Measurements from ENCODE around the gene SIPA1.

Gene SIPA1

DNA sequence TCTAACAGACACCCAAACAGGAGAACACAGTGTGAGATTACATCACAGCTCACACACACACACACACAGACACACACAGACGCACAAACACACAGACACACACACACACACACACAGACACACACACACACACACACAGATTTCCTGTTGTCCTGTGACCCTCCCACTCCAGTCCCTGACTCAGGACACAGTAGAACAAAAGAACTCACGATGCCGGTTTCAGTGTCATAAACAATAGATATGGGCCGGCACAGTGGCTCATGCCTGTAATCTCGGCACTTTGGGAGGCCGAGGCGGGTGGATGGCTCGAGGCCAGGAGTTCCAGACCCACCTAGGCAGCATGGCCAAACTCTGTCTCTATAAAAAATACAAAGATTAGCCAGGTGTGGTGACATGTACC is 60.3 kb downstream of the SIPA1 start:
- POLR2A ChIA-PET, result interaction anchor here (0.7 kb wide), 1 partner anchor 80 kb away, joined by 6 read pairs; no protein-coding TSS in a partner anchor
- no peak for DNase-seq (ENCODE audit: extremely low spot score)
- TF ChIP-seq, protein P1, sequence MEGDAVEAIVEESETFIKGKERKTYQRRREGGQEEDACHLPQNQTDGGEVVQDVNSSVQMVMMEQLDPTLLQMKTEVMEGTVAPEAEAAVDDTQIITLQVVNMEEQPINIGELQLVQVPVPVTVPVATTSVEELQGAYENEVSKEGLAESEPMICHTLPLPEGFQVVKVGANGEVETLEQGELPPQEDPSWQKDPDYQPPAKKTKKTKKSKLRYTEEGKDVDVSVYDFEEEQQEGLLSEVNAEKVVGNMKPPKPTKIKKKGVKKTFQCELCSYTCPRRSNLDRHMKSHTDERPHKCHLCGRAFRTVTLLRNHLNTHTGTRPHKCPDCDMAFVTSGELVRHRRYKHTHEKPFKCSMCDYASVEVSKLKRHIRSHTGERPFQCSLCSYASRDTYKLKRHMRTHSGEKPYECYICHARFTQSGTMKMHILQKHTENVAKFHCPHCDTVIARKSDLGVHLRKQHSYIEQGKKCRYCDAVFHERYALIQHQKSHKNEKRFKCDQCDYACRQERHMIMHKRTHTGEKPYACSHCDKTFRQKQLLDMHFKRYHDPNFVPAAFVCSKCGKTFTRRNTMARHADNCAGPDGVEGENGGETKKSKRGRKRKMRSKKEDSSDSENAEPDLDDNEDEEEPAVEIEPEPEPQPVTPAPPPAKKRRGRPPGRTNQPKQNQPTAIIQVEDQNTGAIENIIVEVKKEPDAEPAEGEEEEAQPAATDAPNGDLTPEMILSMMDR (IDR thresholded peaks at IDR 0.05; ENCODE audit: control extremely low read depth, extremely low read depth, low read depth, missing control alignments), result no peak
- CTCF ChIA-PET, result no interaction called here

DNA sequence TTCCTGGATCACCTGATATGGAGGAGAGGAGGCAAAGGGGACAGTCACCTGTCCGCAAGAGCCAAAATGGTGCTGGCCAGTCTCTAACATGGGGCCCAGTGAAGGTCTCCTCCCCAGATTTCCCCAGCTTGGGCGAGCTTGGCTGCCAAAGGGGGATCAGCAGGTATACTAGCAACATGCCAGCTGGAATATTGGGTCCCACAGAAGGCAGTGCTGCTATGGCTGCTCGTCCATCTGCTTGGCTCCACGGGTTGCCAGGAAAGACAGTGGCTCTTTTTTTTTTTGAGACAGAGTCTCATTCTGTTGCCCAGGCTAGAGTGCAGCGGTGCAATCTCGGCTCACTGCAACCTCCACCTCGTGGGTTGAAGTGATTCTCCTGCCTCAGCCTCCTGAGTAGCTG is 61.4 kb downstream of the SIPA1 start:
- ChIA-PET CTCF (no interaction called here), POLR2A (no interaction called here)
- TF ChIP-seq, protein P1 (IDR thresholded peaks at IDR 0.05; ENCODE audit: control extremely low read depth, extremely low read depth, low read depth, missing control alignments), result no peak
- DNase-seq (ENCODE audit: extremely low spot score), result no peak

DNA sequence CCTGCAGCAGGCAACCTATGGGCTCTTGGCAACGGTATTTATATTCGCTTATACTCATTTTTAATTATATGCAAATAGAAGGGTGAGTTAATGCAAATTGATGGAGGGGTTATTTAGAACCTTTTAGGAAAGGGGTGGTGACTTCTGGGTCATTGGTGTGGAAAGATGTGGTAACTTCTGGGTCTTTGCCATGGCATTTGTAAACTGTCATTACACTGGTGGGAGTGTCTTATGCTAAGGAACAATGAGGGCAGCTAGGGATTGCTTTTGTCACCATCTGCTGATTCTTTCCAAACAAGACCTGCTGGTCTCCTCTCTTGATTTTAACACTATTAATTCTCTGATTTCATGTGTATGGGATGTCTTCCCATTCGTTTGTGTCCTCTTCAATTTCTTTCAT is 62.5 kb downstream of the SIPA1 start:
- TF ChIP-seq, protein P1 (IDR thresholded peaks at IDR 0.05; ENCODE audit: control extremely low read depth, extremely low read depth, low read depth, missing control alignments), result no peak
- ChIA-PET POLR2A (no interaction called here), CTCF (interaction anchor here (0.7 kb wide), 1 partner anchor 11 kb away, joined by 3 read pairs; the partner anchor contains the start of gene KAT5)
- no peak for DNase-seq (ENCODE audit: extremely low spot score)
